GM12878 (cell line): Measurements from ENCODE around the gene SLC9C1. TPM values are rescaled to one million over a fixed set of nuclear protein-coding genes. Genes with fewer than 3 reads are reported as not detected.

Experiments used
- ATAC-seq: fragments of 200-7000 bp; cut with Tn5 transposase; 3 replicates; pipeline ENCODE4 v1.9.1; 2020; ENCODE audit warnings: mild to moderate bottlenecking, moderate library complexity
- BruUV-seq: library from RNA; stranded (reverse); fragments of 400-500 nt; replicated peaks from 2 replicates; lab custom pipeline; 2021; lab: Mats Ljungman, UMichigan
- CTCF ChIA-PET: fragments of 300-600 bp; sonication (Branson Sonifier 250); formaldehyde crosslinking; extraction: SDS; loops from one replicate; lab custom pipeline; 2021; ENCODE audit warnings: inconsistent platforms; lab: Yijun Ruan, JAX
- POLR2A ChIA-PET: fragments of 350-600 bp; formaldehyde crosslinking; extraction: SDS; loops from one replicate; lab custom pipeline; 2021; ENCODE audit warnings: inconsistent platforms; lab: Charles Lee
- RAD21 ChIA-PET: fragments of 300-600 bp; sonication (Branson Sonifier 250); formaldehyde crosslinking; loops from one replicate; lab custom pipeline; 2023; ENCODE audit warnings: antibody characterized with exemption; ENCODE audit not compliant: unreplicated experiment; lab: Charles Lee
- SMC1A ChIA-PET: fragments of 300-600 bp; sonication (Branson Sonifier 250); formaldehyde crosslinking; loops from one replicate; lab custom pipeline; 2023; ENCODE audit not compliant: unreplicated experiment, uncharacterized antibody; lab: Charles Lee
- DNase-seq: peaks from one replicate; pipeline ENCODE4 v3.0.0-alpha.2; 2011; ENCODE audit warnings: low read depth, low spot score
- FAIRE-seq: peaks from 3 replicates; lab custom pipeline; 2011; peaks lifted over from hg19 to GRCh38; lab: Jason Lieb, UNC
- H2AFZ ChIP-seq: 2 replicates; pipeline ENCODE4 v1.6.0; 2011; ENCODE audit warnings: low read depth, low read length, control low read depth; ENCODE audit not compliant: control insufficient read depth
- H3K27ac ChIP-seq: 2 replicates; pipeline ENCODE4 v1.5.1; 2011; ENCODE audit warnings: control low read depth; ENCODE audit not compliant: control insufficient read depth, insufficient read depth
- H3K27me3 ChIP-seq, 2 experiments: replicated peaks in 1 of 2; 2 replicates each; pipeline versions ENCODE4 v1.6.0 to v1.6.1; 2011; ENCODE audit warnings: low read length in 1 of 2; ENCODE audit not compliant: control insufficient read depth in 2 of 2, insufficient read depth in 2 of 2
- H3K36me3 ChIP-seq, 2 experiments: 2 replicates each; pipeline ENCODE4 v1.5.1; 2011; ENCODE audit warnings: low read length in 1 of 2; ENCODE audit not compliant: control insufficient read depth in 2 of 2, insufficient read depth in 2 of 2
- H3K4me1 ChIP-seq: 2 replicates; pipeline ENCODE4 v1.6.1; 2011; ENCODE audit warnings: mild to moderate bottlenecking, low read length, moderate library complexity, mixed read lengths; ENCODE audit not compliant: control insufficient read depth, insufficient read depth
- H3K4me2 ChIP-seq: 2 replicates; pipeline ENCODE4 v1.6.0; 2011; ENCODE audit warnings: control low read depth; ENCODE audit not compliant: control insufficient read depth, insufficient read depth
- H3K4me3 ChIP-seq: fragments of 200-600 bp; sonication (generic); 2 replicates; pipeline ENCODE4 v1.5.1; 2016
- H3K79me2 ChIP-seq: 2 replicates; pipeline ENCODE4 v1.6.0; 2011; ENCODE audit warnings: low read length; ENCODE audit not compliant: control insufficient read depth, insufficient read depth
- H3K9ac ChIP-seq: 2 replicates; pipeline ENCODE4 v1.8.0; 2011; ENCODE audit warnings: low read length, control low read depth, mixed read lengths; ENCODE audit not compliant: control insufficient read depth, insufficient read depth
- H3K9me3 ChIP-seq: replicated peaks from 3 replicates; pipeline ENCODE4 v1.5.1; 2011; ENCODE audit warnings: mild to moderate bottlenecking, low read length; ENCODE audit not compliant: control insufficient read depth, insufficient read depth
- H4K20me1 ChIP-seq: 2 replicates; pipeline ENCODE4 v1.6.0; 2011; ENCODE audit not compliant: control insufficient read depth, insufficient read depth
- BACH1 ChIP-seq: fragments of 450-650 bp; IDR thresholded peaks from 2 replicates; pipeline ENCODE4 v1.6.1; 2017; ENCODE audit warnings: mild to moderate bottlenecking, borderline replicate concordance
- CBX5 ChIP-seq: sonication (generic); IDR thresholded peaks from 2 replicates; pipeline ENCODE4 v1.6.1; 2016; ENCODE audit warnings: low read depth, moderate library complexity, mild to moderate bottlenecking, inconsistent platforms
- EGR1 ChIP-seq, 2 experiments: IDR thresholded peaks; 1 replicate in 1 of 2; 2 replicates in 1 of 2; pipeline ENCODE4 v1.6.1; 2011 to 2012; ENCODE audit warnings: low read depth in 2 of 2, low read length in 2 of 2, borderline replicate concordance in 1 of 2, mild to moderate bottlenecking in 1 of 2, moderate library complexity in 1 of 2
- EP300 ChIP-seq, 2 experiments: fragments of 150-350 bp in 1 of 2; IDR thresholded peaks; 2 replicates each; pipeline ENCODE4 v1.6.1; 2011 to 2012; ENCODE audit warnings: low read depth in 2 of 2, low read length in 2 of 2, borderline replicate concordance in 1 of 2, improper control_type of control experiment in 1 of 2, inconsistent platforms in 1 of 2; ENCODE audit not compliant: control insufficient read depth in 1 of 2
- FOXK2 ChIP-seq: fragments of 450-650 bp; IDR thresholded peaks from 2 replicates; pipeline ENCODE4 v1.6.1; 2017; ENCODE audit warnings: mild to moderate bottlenecking, moderate library complexity
- HDAC2 ChIP-seq: fragments of 200-600 bp; sonication (generic); IDR thresholded peaks from 2 replicates; pipeline ENCODE4 v1.6.1; 2017
- MEF2A ChIP-seq: IDR thresholded peaks from 2 replicates; pipeline ENCODE4 v1.6.1; 2011; ENCODE audit warnings: low read depth, mild to moderate bottlenecking, low read length, moderate library complexity; ENCODE audit not compliant: insufficient read depth
- NFIC ChIP-seq: IDR thresholded peaks from 2 replicates; pipeline ENCODE4 v1.6.1; 2012; ENCODE audit warnings: low read depth, mild to moderate bottlenecking, inconsistent platforms, low read length, moderate library complexity
- RBBP5 ChIP-seq: fragments of 200-600 bp; sonication (generic); conservative IDR thresholded peaks from 2 replicates; pipeline ENCODE4 v1.6.1; 2016
- TARDBP ChIP-seq: IDR thresholded peaks from 2 replicates; pipeline ENCODE4 v1.6.1; 2016; ENCODE audit warnings: borderline replicate concordance
- TCF7 ChIP-seq: IDR thresholded peaks from 2 replicates; pipeline ENCODE4 v1.6.1; 2014; ENCODE audit warnings: antibody characterized with exemption, borderline replicate concordance
- YY1 ChIP-seq: IDR thresholded peaks from 2 replicates; pipeline ENCODE4 v1.6.1; 2011; ENCODE audit warnings: low read depth, mild to moderate bottlenecking, low read length
- WGBS: methylation state at CpG from one replicate; pipeline ENCODE4 v1.1.6; 2016; ENCODE audit warnings: low lambda C conversion rate; ENCODE audit not compliant: insufficient replicate concordance, insufficient coverage; ENCODE audit errors: missing lambda C conversion rate; 5-methylcytosine and 5-hydroxymethylcytosine counted together
- in situ Hi-C: fragments of 300-500 bp; cut with MboI; formaldehyde crosslinking; loops from 9 replicates; pipeline ENCODE4 v1.14.3; 2018; ENCODE audit warnings: mixed read lengths
- intact Hi-C: fragments of 100-400 bp; cut with micrococcal nuclease; formaldehyde crosslinking; loops from one replicate; pipeline ENCODE4 v1.14.2; 2022; ENCODE audit not compliant: unreplicated experiment
- polyA plus RNA-seq, 11 experiments: library from polyadenylated mRNA; depleted of rRNA in 4 of 11; unstranded in 6 of 11; stranded (reverse) in 5 of 11; fragments of >200 nt; fragmentation: Nextera tagmentation in 4 of 11; fragmentation: Illumina TruSeq in 1 of 11; extraction: Ambion mirVana in 4 of 11; extraction: Trizol in 1 of 11; gene quantifications; 1 replicate in 1 of 11; 2 replicates in 10 of 11; pipeline versions ENCODE4 v1.2.1 to v1.2.3, GENCODE V29; 2011 to 2016; ENCODE audit warnings: inconsistent platforms in 2 of 11, missing spikeins in 2 of 11, low read depth in 1 of 11
- total RNA-seq, 4 experiments: library from RNA; depleted of rRNA in 3 of 4; stranded (reverse); fragments of >200 nt in 3 of 4; fragmentation: Illumina TruSeq in 1 of 4; extraction: Trizol in 1 of 4; gene quantifications; 2 replicates each; pipeline versions ENCODE4 v1.2.1 to v1.2.3, GENCODE V29; 2013 to 2021

The SLC9C1 gene
- total and polyA plus RNA-seq, 10 of the 15 experiments (the other 5 are each of a cell fraction or from before 2014, with no cell fraction given): not detected

GRCh38 chr3:112096176-112096575 lies 197.8 kb downstream of the SLC9C1 start:
- Histone ChIP-seq H4K20me1 (no peaks in the 10 kb centered on the region), H3K4me3 (no peak overlapping the region), H3K27ac (no peak overlapping the region), H3K9me3 (no peaks in the 10 kb centered on the region), H3K36me3 (no peaks in the 10 kb centered on the region), H2AFZ (no peak overlapping the region), H3K79me2 (no peaks in the 10 kb centered on the region), H3K4me1 (peaks cover 8% of the 10 kb centered on the region), H3K4me2 (no peak overlapping the region), H3K27me3 (no peaks in the 10 kb centered on the region), H3K9ac (no peak overlapping the region)
- no peak for TF ChIP-seq BACH1
- no peak for TF ChIP-seq TARDBP
- no peak for TF ChIP-seq FOXK2
- TF ChIP-seq EGR1 (IDR thresholded peaks at IDR 0.05; ENCODE audit: borderline replicate concordance in 1 of 2, low read depth in 2 of 2, low read length in 2 of 2): no peak
- TF ChIP-seq NFIC: no peak
- no peak for TF ChIP-seq EP300 (IDR thresholded peaks at IDR 0.05; ENCODE audit: borderline replicate concordance in 1 of 2, control insufficient read depth in 1 of 2, low read depth in 2 of 2, low read length in 2 of 2)
- TF ChIP-seq HDAC2: no peak
- TF ChIP-seq RBBP5: no peak
- TF ChIP-seq CBX5: no peak
- no peak for TF ChIP-seq TCF7
- TF ChIP-seq MEF2A: no peak
- no peak for TF ChIP-seq YY1
- no peak for DNase-seq
- in situ Hi-C loops: no loop called here
- intact Hi-C loops: no loop called here
- RAD21 ChIA-PET: interaction anchor here (1.4 kb wide), 1 partner anchor 15 kb away, joined by 4 read pairs; no protein-coding TSS in a partner anchor
- no TSS peak for BruUV-seq
- ATAC-seq: no peak
- CTCF ChIA-PET: interaction anchor here (0.6 kb wide), 1 partner anchor 412 kb away, joined by 3 read pairs; no protein-coding TSS in a partner anchor
- POLR2A ChIA-PET: no interaction called here
- SMC1A ChIA-PET: interaction anchor here (1.8 kb wide), 1 partner anchor 11 kb away, joined by 4 read pairs; no protein-coding TSS in a partner anchor
- no peak for FAIRE-seq
- WGBS: 73% methylated on average over 2 of the region's 2 CpGs
